ENCODE measurements around the gene SYTL4.

Gene SYTL4

DNA sequence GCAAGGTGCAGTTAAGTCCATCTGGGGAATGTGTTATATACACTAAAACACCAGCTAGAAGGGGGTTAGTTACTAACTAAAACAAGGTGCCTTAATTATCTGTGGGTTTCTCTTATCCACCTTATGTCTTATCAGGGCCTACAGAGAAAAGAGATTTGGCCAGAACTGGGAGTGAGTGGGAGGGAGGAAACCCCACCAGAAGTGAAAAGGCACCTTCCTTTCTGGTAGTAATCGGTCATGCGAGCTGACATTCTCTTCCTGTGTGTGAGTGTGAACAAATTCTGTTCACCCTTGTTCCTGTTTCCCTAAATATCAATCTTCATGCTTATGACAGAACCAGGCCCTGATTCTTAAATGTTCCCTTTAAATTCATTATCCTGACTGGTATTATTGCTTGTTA is 44.4 kb downstream of the SYTL4 start:
- peak; percentile 15 to 18 for DNase-seq

DNA sequence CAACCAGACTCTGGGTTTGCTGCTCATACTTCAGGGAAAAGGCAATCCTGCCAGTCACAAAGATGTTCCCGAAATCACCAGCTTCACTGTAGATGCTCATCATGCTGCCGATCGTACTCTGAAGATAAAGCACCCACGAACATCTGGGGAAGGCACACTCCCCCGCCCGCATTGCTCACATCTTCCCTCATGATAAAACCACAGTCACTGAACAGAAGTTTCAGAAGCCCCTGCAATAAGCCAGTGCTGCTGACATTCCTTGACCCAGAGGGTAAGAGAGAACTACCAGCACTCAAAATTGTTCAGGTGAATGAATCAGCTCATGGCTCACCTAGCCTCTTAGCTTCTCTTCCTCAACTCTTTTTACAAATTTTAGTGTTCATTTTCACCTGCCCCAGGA is 44.8 kb downstream of the SYTL4 start:
- DNase-seq: peak in 1 of 2 experiments; percentile 0

DNA sequence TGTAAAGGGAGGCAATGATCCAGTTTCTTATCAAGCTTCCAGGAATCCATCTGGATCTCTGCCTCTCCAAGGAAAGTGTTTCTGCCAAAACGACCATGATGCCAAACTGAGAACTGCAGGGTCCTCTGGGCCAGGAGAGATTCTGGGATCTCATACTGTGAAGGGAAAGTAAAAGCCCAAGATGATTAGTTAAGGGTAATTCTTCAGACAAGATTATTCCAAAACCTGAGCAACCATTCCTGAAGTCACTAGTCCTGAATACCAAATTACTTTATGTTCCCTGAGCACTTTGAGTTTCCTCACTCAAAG is 46.0 kb downstream of the SYTL4 start:
- DNase-seq: no peak

DNA sequence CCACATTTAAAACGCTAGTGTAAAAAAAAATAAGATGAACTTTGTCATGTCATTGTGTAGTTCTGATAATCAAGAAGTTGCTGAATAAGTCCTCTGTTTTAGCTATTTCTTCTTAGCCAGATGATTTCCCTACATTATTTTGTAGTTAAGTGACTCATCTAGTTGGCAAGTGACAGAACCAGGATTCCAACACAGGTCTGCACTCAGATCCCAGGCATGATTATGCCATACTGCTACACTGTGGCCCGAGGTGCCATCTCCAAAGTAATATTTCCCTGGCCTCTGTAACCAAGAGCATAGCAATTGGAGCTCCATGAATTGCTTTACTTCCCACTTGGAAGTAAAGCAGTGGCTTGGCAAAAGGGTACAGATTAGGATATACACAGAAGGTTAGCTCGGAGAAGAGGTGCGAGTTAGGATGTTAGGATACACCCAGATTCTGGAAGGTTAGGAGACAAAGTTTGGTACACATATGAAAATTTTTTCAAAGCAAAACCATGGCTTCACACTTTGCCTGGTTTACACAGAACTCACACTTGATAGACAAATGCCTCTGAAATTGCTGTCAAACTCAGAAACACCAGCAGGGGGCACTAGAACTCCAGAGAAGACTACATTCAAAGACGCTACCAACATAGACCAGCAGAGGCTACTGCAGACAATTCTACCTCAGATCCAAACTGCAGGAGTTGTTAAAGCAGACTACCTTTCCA is 46.5 kb downstream of the SYTL4 start:
- DNase-seq: peak; percentile 74 to 77

DNA sequence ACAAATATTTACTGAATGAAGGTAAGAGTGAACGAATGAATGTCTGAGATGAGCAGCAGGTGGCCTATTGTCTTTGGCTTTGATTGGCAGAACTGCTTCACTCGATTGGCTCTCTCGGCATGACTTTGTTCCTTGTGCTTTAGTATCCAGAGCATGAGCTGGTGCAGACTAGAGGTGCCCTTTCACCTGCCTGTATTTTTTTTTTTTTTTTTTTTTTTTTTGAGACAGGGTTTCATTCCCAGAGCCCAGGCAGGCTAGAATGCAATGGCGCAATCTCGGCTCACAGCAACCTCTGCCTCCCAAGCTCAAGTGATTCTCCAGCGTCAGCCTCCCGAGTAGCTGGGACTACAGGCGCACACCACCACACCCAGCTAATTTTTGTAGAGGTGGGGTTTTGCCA is 49.0 kb downstream of the SYTL4 start:
- no peak for DNase-seq

DNA sequence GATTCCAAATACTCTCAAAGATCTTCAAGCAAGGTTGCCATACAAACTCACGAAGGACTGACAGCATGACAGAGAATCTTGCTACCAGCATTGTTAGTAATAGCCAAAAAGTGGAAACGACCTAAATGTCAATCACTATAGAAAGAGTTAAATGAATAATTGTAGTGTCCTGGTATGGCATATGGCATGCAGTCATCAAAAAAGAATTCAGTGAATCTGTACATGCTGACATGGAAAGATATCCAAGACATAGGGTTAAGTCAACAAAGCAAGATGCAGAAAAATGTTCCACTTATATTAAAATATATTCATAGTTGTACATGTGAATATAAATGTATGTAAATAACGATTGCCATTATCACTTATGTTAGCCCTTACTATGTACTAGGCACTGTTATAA is 50.3 kb downstream of the SYTL4 start:
- DNase-seq: no peak

DNA sequence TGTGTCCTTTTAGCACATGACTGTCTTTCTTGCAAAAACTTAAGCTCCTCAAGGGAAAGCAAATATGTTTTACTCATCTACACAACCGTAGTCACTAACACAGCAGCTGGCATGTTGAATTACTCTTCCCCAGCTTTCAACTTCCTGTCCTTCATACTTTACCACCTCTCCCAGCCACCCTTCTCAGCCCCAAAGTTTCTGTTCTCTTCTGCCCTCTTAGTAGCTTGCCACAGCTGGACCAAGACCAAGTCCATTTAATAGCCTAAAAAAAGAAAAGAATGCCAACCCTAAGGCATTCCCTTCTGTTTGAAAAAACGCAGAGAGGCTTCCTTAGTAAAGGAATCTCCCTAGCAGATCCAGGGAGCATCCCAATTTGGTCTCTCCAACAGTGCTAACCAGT is 51.2 kb downstream of the SYTL4 start:
- DNase-seq: no peak

DNA sequence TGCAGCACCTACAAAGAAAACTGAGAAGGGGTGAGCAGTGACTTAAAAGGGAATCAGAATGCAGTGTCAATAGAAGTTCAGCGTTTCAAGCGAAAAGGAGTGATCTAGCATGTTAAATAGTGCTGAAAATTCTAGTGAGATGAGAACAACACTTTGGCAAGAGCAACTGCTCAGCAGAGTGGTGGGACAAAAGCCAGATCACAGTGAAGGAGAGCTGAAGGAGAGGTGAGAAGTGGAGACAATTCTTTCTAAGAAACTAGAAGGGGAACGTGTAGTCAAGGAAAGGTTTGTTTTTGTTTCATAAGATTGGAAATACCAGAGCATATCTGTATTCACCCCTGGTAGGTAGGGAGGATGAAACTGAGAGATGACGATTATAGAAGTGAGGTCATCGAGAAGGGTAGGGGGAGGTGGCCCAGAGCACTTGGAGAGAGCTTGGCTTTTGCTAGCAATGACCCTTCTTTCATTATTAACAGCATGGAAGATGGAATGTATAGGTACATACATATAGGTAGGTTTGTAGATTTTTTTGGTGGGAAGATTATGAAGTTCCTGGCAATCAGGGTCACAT is 54.2 kb downstream of the SYTL4 start:
- no peak for DNase-seq

DNA sequence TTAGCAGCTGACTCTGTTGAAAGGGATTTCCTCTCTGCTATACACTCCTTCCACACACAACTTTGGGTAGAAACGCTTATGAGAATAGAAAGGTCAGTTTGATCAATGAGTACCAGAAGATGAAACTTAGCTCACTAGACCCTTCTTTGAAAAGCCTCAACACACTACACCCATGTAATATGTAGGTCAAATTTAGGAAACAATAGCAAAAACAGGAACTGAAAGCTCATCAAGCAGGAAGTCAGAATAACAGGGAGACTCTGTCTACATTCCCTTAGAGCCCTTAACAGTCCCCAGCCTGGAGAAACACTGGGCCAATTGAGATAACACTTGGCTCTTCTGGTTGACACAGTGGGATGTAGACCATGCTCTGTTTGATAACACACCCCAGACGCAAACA is 57.2 kb downstream of the SYTL4 start:
- peak; percentile 1 to 30 for DNase-seq

DNA sequence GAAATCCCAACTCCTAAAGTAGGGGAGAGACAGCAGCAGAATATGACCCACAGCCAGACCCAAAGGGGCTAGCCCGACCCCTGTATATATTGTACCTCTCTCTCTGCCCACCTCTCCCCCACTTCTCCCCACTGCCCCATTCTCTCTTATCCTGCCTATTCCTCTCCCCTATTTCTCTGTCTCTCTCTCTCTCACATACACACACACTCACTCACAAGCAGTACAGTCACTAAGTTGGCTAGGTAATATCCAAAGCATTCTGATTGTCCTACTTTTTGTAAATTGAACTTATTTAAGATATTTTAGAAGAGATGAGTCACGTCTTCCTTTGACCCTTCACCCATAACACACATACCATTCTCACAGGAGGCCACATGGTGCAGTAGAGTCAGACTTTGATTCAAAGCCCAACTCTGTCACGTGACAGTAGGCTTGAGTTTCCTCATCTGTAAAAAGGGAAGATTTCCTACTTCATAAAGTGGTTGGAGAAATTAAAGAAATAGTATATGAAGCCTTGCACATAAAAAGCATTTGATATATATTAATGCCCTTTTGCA is 58.4 kb downstream of the SYTL4 start:
- DNase-seq: no peak

DNA sequence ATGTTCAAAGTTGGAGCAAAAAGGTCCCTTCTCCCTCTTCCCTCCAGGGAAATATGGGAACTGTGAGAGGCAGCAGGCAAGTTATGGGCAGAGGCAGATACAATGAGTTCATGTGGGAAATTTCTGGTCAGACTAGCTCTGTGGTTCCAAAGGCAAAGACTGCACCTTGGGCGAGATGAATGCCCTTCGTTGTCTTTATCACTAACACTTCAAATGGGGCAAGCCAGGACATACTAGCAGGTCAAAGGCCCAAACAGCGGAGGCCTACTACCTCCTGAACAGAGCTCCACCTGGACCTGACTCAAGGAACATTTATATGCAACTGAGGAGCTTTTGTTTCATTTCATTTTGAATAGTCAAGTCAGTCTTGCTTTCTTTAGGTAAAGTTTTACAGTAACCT is 59.0 kb downstream of the SYTL4 start:
- no peak for DNase-seq

DNA sequence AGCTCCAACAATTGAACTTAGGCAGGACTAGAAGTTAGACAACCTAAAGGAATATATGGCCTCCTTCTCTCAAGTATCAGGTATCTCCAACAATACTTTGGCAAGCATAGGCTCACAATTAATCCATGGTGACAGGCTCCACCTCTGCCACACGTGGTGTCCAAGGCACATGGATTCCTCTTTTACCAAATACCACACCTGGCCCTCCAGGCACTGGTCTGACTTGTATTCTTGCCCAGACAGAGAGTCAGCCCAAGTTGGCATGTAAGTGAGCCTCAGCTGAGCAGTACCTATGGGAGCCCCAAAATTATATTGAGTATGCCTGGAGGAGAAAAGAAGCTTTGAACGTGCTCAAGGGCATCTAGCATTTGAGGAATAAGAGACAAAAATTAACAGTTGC is 68.3 kb downstream of the SYTL4 start:
- no peak for DNase-seq

DNA sequence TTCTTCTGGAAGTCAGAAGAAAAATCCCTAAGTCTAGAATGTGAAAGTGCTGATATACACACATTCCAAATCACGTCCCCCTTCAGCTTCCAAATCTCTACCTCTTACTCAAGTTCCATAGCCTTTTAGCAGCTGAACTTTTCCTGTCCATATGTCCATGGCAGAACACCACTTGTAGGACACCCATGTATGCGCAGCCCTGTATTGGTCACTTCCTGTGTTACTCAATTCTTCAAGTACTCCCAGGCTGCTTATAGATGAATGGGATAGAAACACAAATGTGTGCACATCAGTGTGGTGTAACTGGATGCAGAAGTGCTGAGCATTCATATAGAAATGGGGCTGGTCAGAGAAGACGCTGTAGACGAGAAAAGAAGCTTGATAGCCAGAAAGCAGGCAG is 69.1 kb downstream of the SYTL4 start:
- no peak for DNase-seq

DNA sequence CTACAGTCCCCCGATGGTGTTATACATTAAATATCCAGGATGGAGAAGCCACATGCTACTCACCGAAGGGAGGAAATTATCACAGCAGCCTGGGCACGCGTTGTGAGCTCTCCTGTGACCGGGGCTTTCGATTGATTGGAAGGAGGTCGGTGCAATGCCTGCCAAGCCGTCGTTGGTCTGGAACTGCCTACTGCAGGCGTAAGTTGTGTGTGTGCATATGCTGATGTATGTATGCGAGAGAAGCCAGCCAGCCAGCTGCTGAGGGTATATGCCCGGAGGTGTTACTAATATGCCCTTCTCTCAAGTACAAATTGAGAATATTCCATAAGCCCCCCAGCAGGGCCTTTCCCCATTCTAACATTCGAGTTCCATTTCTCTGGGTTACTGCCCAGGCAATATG is 69.8 kb downstream of the SYTL4 start:
- DNase-seq: no peak

DNA sequence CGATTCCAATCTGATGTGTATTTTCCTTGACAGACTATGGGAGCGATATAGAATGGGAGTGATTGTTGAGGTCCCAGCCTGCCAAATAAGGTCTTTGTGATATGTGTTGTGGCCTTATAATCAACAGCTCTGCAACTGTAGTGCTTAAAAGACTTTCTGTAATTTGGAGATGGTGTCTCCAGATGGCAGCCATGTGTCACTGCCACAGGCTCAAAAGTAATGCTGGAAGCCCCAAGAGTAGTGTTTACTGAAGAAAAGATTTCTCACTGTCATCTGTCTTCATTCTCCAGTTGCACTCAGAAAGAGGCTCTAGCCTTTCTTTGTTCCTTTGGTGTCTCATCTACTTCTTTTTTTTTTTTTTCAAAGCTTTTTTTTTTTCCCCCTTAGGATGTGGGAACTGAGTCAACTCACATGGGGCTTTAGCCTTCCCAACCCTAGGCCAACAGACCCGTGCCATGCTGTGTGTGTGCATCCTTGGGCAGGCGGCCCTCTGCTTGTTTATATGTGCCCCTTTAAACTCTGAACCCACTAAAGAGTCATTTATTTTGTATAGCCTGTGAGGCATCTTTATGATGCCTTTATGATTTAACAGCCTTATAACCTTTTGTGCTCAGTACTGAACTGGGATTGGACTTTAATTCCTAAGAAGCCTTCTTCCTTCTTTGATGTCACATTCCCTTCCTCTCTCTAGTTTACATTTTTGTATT is 72.3 kb downstream of the SYTL4 start:
- no peak for DNase-seq

DNA sequence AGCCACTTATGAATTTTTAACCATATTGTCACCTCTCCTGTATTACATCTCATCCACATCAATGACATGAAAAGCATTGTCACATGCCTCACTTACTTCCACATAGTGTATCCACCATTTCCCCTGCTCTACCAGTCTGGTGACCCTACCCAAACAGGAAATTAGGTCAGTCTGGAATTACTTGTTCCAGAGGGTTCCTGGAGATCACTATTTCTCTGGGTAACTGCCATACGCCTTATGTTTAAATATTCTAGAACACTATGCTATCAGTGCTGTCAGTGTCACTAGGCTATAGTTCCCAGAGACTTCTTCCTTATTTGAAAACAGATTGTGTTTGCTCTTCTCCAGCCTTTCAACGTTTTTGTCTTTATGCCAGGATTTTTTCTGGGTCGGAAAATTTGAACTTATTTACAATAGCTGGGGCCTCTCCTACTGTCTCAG is 73.0 kb downstream of the SYTL4 start:
- no peak for DNase-seq

DNA sequence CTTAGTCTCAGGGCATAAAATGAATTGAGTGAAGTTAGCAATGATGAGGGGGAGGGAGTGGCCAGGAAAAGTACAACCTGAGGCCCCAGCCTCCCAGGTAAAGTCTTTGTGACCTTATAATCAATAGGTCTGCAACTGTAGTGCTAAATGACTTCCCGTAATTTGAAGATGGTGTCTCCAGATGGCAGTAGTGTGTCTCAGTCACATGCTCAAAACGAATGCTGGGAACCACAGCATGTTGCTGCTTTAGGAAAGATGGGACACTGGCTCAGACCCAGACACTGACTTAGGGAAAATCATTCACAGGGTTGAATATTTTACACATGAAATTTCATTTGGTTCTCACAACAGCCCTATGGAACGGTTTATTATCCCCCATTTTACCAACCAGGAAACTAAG is 77.7 kb downstream of the SYTL4 start:
- DNase-seq: peak; percentile 23 to 28

DNA sequence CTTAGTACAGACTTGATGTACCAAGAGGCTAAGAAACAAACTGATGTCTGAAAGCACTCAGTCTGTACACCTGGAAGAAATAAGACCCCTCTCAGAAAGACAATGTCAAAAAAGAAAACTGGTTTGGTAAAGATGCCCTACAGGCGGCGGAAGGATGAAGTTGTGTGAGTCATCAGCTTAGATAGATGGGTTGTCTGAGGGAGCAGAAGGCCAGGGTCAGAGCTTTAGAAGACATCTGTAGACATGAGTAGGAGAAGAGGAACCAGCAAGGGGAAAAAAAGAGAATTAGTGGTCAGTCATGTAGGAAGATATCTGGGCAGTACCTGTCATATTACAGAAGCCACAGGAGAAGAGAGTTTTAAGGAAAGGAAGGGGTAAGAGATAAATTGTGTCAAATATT is 79.7 kb downstream of the SYTL4 start:
- DNase-seq: no peak

DNA sequence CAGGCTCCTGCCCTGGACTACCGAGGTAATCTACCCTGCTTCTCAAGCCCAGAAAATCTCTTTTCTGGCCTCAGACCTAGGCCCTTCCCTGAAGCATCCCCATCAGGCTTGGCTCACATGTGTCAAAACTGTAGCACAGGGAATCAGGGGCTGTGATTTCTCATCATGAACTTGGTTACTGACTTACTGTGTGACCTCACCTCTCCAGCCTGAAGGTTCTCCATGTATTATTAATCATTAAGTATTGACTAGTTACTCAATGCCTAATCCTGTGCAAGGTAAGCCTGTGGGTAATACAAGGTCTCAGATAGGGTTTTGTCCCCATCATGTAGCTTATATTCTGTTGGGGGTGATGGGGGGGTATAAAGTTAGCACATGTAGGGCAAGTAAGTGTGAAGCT is 81.1 kb downstream of the SYTL4 start:
- no peak for DNase-seq

DNA sequence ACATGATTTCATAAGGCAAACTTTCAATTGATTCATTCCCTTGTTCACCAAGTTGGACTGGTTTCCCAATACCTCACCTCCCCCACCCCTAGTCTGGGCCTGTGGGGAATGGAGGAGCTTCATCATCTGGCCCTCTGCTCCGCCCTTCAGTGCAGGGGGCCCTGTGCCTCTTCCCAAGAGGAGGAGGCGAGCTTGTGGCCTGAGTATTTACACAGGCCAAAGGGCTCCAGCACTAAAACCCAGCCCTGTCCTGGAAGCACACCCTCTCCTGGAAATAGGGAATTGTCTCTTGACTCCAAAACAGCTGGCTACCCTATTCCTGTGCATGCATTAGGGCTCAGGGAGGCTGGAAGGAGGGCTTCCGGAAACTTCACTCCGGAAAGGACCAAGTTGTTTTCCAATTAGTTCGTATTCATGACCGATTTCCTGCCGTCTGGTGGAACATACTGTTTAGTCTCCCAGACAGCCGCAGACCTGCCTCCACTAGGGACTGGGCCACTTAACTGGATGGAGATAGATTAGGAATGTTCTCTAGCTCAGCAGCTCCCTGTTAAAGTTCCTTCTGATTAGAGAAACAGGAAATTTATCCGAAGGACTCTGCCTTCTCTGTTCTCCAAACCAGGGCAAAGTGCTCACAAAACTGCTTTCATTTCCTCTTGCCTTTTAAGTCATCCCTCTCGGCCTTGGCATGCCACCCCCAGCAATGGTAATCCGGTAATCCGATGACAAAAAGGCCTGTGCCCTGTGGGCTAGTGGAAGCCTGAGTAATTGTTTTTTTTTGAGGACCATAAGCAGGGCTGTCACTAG is 82.2 kb downstream of the SYTL4 start:
- DNase-seq: no peak

DNA sequence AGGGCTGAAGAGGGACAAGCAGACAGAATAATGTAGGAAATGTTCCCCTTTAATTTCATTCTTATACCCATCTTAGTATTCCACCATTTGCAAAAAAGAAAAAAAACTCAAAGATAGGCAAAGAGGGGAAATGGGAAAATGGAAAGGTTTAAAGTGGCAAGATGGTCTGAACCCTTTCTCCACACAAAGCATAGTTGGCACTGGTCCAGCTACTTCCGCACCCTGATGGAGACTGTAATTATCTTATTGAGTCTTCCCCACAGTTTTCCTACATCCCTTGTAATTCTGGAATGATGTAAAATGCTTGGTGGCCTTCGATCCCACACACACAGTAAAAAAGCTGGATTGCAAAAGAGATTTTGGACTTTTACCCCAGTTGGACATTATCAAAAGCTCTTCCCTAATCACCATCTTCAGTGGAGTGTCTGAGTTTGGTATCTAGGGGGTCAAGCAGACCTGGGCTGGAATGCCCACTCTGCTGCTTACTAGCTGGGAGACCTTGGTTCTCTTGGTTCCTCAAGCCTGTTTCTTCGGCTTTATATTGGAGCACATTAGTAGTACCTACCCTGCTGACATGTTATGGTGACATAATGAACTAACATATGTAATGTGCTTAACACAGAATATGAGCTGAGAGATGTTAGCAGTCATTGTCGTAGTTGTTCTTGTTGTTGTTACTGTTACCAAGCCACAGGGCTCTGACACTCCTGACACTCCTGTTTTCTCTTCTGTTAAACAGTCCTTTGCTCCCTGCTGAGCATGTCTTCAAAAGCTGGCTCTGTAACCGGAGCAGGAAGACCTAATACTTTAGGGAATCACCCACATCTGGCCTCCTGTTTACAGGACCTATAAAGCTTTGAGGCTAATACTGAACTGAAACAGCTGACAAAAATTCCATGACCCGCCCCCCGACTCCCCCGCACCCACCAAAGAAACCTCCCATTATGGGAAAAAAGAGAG is 83.2 kb downstream of the SYTL4 start:
- DNase-seq: no peak

DNA sequence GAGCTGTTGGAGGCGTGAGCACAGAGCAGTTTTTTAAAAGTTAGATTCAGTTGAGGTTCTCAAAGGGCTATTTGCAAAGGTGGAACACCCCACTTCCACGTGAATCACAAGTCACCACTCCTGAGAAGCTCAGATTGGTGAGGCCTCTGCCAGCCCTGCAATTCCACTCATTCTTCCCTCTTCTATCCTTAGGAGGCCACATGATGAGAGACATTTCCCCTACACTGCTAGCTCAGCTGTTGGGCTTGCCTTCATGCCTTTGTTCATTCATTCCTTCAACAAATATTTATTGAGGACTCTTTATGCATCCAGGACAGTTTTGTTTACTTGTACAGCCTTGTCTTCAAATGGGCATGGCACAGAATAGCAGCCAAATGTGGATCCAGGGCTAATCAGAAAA is 84.2 kb downstream of the SYTL4 start:
- DNase-seq: no peak

All from Kasumi-1 (cell line).